PFSK-1 (cell line): ENCODE results near the gene PWWP2A.

ENCODE experiments used
- FOXP2 ChIP-seq: optimal IDR thresholded peaks from 2 replicates; pipeline ENCODE3; 2011; ENCODE audit warnings: borderline replicate concordance, control low read depth, inconsistent platforms; ENCODE audit not compliant: insufficient read depth; ENCODE audit errors: extremely low read length, extremely low read depth
- POLR2AphosphoS5 ChIP-seq: IDR thresholded peaks from 2 replicates; pipeline ENCODE4 v1.6.1; 2012; ENCODE audit warnings: low read depth, mild to moderate bottlenecking, control low read depth, low read length, moderate library complexity
- REST ChIP-seq, 2 experiments: IDR thresholded peaks; 2 replicates each; pipeline versions ENCODE4 v1.6.1 to v1.8.0; 2011 to 2012; ENCODE audit warnings: low read depth in 2 of 2, low read length in 2 of 2, control low read depth in 1 of 2, inconsistent platforms in 1 of 2, mild to moderate bottlenecking in 1 of 2, moderate library complexity in 1 of 2; ENCODE audit not compliant: insufficient read depth in 1 of 2
- SIN3A ChIP-seq: IDR thresholded peaks from 2 replicates; pipeline ENCODE4 v1.6.1; 2012; ENCODE audit warnings: mild to moderate bottlenecking, low read length, moderate library complexity, borderline replicate concordance; ENCODE audit not compliant: insufficient read depth
- TAF1 ChIP-seq: IDR thresholded peaks from 2 replicates; pipeline ENCODE4 v1.6.1; 2012; ENCODE audit warnings: low read length, control low read depth, borderline replicate concordance; ENCODE audit not compliant: insufficient read depth

PWWP2A gene

GRCh38 chr5:160105686-160106360 lies 13.4 kb downstream of the PWWP2A start:
- TF ChIP-seq SIN3A (no peak), FOXP2 (no peak), POLR2AphosphoS5 (no peak), REST (IDR thresholded peaks at IDR 0.05; ENCODE audit: insufficient read depth in 1 of 2, low read depth in 2 of 2, low read length in 2 of 2) (no peak), TAF1 (no peak)

GRCh38 chr5:160097991-160098390 lies 21.3 kb downstream of the PWWP2A start:
- TF ChIP-seq POLR2AphosphoS5 (no peak), REST (IDR thresholded peaks at IDR 0.05; ENCODE audit: insufficient read depth in 1 of 2, low read depth in 2 of 2, low read length in 2 of 2) (no peak), SIN3A (no peak), TAF1 (no peak), FOXP2 (no peak)

- no peak for TF ChIP-seq REST (IDR thresholded peaks at IDR 0.05; ENCODE audit: insufficient read depth in 1 of 2, low read depth in 2 of 2, low read length in 2 of 2)
- no peak for TF ChIP-seq FOXP2
- no peak for TF ChIP-seq POLR2AphosphoS5
- no peak for TF ChIP-seq TAF1
- no peak for TF ChIP-seq SIN3A
These were observed 23.1 kb downstream of the PWWP2A start for GRCh38 chr5:160096178-160096577.

GRCh38 chr5:160092960-160093707 lies 26.1 kb downstream of the PWWP2A start:
- no peak for TF ChIP-seq FOXP2
- TF ChIP-seq TAF1, result no peak
- TF ChIP-seq REST (IDR thresholded peaks at IDR 0.05; ENCODE audit: insufficient read depth in 1 of 2, low read depth in 2 of 2, low read length in 2 of 2), result no peak
